Suppressor macrophage treated with lipopolysaccharide for 4 hours (primary cell): ENCODE data around the gene TMBIM4.
"Not testable (repeated sequence)": the region's sequence is repeated elsewhere in the genome, so short reads cannot be mapped to it uniquely, and the experiment has no call there.

Experiments used
- DNase-seq: peaks from one replicate; pipeline ENCODE4 v3.0.0-alpha.2; 2020

The TMBIM4 gene

GRCh38 chr12:66182956-66183355, 13.2 kb upstream of the TMBIM4 start:
- no peak for DNase-seq

- DNase-seq, result peak; percentile 73
These were observed 6.5 kb upstream of the TMBIM4 start for GRCh38 chr12:66176105-66176900.

- not testable (repeated sequence) for DNase-seq
These were observed 4.9 kb upstream of the TMBIM4 start for GRCh38 chr12:66174391-66175325.

- no peak for DNase-seq
These were observed 810 bp upstream of the TMBIM4 start for GRCh38 chr12:66170606-66171005.

- no peak for DNase-seq
These were observed 1.4 kb downstream of the TMBIM4 start for GRCh38 chr12:66168410-66168809.

GRCh38 chr12:66166561-66166960, 3.2 kb downstream of the TMBIM4 start:
- no peak for DNase-seq

GRCh38 chr12:66165141-66165540, 4.7 kb downstream of the TMBIM4 start:
- no peak for DNase-seq

- no peak for DNase-seq
These were observed 5.4 kb downstream of the TMBIM4 start for GRCh38 chr12:66164349-66164821.

GRCh38 chr12:66163289-66163688, 6.5 kb downstream of the TMBIM4 start:
- DNase-seq, result no peak

GRCh38 chr12:66162701-66163100, 7.1 kb downstream of the TMBIM4 start:
- no peak for DNase-seq

GRCh38 chr12:66160704-66161103, 9.1 kb downstream of the TMBIM4 start:
- DNase-seq, result no peak

GRCh38 chr12:66159123-66159522, 10.7 kb downstream of the TMBIM4 start:
- DNase-seq, result peak; percentile 24

GRCh38 chr12:66156654-66157053, 13.1 kb downstream of the TMBIM4 start:
- no peak for DNase-seq

- no peak for DNase-seq
These were observed 15.0 kb downstream of the TMBIM4 start for GRCh38 chr12:66154776-66155175.

GRCh38 chr12:66152732-66153131, 17.1 kb downstream of the TMBIM4 start:
- peak; percentile 54 for DNase-seq

- peak; percentile 85 for DNase-seq
These were observed 19.9 kb downstream of the TMBIM4 start for GRCh38 chr12:66149702-66150398.

- peak; percentile 74 for DNase-seq
These were observed 24.7 kb downstream of the TMBIM4 start for GRCh38 chr12:66144791-66145754.

GRCh38 chr12:66143868-66144267, 25.9 kb downstream of the TMBIM4 start:
- no peak for DNase-seq

- no peak for DNase-seq
These were observed 27.0 kb downstream of the TMBIM4 start for GRCh38 chr12:66142826-66143225.

- no peak for DNase-seq
These were observed 28.5 kb downstream of the TMBIM4 start for GRCh38 chr12:66141299-66141698.

GRCh38 chr12:66140731-66141130, 29.1 kb downstream of the TMBIM4 start:
- no peak for DNase-seq

GRCh38 chr12:66139328-66139727, 30.5 kb downstream of the TMBIM4 start:
- DNase-seq, result no peak
